Measurements from ENCODE around the gene A4GALT.

Gene A4GALT

DNA sequence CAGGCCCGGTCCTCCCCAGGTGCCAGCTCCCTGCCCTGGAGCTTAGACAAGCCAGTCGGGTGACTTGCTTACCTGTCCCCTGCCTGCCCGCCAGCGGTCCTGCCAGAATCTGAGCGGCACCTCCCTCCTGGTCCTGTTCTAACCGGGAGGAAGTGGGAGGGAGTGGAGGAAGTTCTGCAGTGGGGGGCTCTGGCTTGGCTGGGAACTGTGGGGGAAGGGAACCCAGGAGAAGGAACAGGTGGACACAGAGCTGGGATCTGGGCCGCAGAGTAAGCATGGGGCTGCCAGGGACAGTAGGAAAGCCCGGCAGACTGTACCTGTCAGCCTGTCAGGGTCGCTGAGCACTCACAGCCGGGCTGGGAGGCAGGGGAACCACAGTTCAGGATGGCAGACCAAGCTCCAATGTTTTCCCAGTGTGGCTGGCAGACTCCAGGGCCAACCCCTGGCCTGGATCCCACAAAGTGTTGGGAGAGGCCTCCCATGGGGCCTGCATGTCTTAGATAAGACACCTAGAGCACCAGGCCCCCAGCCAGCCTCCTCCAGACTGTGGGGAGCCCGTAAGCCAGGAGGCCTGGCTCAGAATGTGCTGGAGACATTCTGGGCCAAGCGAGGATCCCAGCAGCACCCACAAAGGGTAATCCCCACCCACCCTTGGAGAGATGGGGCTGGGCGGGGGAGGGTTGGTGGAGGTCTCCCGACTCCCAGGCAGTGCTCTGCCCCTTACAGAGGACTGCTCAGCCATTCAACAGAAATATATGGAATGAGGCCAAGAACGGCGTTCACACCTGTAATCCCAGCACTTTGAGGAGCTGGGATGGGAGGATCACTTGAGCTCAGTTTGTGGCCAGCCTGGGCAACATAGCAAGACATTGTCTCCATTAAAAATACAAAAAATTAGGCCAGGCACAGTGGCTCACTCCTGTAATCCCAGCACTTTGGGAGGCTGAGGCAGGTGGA, 73.8 kb downstream of the A4GALT start:
- DNase-seq: no peak

DNA sequence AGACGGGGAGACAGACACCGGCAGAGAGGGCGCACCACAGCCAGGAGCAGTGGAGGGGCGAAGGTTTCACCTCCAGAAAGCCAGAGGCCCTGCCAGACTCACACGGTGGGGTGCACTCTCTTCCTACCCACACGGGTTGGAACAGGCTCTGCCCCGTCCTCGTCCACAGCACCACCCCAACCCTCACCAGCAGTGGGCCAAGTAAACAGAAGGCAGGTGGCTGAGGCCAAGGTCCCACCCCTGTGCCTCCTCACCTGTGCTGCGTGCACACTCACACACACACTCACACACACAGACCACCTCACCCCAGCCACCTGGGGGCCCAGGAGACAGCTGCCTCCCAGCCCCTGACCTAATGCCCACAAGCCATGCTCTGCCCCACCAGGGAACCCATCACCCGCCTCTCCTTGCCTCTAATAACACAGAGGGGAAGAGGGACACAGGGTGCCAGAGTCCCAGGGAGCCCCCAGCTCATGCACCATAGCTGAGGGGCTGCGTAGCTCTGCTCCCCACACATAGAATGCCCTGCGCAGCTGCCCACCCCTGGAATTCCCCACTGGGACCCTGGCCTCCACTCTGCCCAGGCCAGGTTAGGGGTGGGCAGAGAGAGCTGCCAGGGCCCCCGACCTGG, 74.6 kb downstream of the A4GALT start:
- no peak for DNase-seq

DNA sequence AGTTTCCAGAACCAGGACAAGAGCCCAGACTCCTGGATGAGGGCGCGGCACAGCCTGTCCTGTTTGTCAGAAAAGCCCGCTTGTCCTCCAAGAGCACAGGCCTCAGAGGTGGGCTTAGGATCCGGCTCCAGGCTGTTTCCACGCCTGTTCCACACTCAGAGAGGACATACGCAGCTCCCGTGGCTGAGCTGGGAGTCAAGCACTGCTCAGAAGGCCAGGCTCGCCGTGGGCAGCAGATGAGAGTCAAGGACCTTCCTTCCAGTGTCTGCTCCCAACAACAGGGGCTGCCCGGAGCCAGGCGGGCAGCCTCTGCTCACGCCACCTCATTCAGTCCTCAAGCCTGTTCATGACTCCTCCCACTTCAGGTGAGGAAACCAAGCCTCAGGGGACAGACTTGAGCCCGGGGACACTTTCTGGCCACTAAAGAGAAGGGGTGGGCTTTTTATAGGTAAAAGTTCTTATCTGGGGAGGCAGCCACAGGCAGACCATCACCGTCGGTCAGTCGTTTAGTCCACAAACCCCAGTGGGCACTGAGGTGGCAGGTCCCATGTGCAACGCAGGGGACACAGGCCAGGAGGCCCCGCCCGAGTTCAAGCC, 75.2 kb downstream of the A4GALT start:
- DNase-seq: no peak

DNA sequence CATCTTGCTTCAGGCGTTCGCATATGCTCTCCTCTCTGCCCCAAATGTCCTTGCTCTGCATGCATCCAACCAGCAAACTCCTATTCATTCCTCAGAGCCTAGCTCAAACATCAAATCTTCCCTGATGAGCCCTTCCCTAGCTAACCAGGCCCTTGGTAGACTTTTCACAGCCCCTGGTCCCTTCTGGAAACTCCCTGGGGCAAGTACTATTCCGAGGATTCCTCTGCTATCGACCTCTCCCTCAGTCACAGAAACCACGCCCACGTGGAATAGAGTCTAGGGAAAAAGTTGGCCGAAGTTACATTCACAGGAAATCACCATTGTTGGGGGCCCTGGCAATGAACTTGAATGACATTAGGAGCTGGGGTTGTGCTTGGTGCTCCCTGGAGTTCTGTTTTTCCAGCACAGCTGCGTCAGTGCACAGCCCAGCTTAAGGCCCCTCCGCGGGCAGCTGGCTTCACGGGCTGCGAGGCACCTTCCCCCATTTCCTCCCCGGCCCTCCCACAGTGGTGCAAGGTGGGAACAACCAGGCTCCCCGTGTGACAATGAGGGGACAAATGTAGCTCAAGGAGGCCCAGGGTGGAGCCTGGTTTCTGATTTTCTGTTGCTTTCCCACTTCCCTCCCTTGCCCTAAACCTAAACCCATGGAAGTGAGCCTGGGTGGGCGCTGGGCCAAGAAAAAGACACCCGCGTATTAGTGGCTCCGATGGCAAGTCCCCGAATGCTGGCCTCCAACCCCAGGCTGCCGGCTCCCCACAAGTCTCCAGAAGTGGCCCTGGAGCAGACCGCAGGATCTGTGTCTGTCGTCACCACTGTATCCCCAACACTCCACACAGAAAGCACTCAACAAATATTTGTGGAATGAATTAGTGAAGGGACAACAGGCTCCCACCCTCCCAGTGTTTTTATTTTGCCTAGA, 76.0 kb downstream of the A4GALT start:
- DNase-seq: no peak

DNA sequence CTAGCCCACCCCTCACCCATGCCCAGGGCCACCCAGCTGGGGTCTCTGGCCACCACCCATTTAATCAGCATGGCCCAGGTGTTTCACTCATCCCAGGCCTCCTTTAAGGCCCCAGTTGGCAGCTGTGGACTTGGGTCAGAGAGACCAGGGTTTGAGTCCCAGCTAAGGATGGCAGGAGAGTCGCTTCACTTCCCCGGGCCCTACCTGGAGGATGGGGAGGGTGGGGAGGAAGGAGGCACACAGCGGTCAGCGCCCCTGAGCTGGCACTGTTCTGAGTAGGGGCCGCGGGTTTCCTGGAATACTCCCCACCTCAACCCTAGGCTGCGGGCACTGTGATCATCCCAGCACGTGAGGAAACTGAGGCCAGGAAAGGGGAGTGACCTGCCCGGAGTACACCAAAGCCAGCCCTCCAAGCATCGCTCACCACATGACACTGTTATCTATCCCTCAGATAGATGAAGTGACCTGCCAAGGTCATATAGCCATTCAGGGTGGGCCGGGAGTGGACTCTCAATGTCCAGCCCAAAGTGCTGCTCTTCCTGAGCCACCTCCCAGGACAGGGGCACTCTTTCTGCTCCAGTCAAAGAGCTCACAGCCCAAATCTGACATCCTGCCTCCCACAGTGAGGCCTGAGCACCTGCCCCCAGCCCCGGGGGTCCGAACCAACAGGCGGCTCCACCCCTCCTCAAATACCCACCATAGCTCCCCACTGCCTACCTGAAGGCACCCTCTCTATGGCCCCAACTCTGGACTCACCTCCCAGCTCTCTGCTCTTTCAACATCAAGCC, 76.8 kb downstream of the A4GALT start:
- DNase-seq: no peak

DNA sequence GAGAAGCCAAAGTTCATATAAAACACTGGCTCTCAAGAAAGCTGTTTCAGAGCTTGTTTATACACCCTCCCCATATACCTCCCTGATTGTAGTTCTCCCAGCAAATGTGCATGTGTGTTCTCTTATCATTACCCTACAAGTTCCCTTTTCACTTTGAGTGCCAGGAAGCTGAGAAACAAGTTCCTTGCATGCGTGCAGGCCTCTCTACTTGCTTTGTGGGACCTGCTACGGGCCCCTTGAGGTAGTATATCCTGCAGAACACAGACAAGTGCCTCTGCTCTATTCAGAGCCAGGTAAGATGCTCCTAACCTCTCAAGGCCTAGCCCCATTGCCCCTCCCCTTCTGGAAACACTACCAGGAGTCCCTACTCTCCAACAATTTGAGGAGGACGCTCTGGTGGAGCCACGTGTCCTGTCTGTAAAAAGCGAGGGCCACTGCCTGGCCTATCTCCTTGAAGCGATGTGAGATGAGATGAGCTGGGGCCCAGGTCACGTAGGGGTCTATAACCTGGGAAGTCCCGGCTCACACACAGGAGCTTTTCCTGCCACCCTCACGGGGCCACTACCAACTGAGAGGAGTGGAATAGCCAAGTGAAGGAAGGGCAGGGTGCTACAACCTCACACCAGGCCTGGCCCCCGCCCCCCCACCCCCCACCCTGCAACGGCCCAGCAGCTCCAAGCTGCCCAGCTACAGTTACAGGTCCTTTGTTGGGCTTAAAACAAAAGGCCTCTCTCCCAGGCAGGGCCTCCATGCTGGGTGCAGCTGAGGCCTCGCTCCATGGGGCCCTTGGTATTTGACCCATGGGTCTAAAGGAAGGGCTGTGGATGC, 77.7 kb downstream of the A4GALT start:
- no peak for DNase-seq

All from stimulated activated naive CD4-positive, alpha-beta T cell (primary cell).